Measurements from ENCODE around the gene DNAH8.

The DNAH8 gene

GRCh38 chr6:38673397-38674165 lies 41.5 kb upstream of the DNAH8 start:
- H3K9me2 ChIP-seq (replicated peaks; ENCODE audit: insufficient read depth, low read length), result no peaks in the 10 kb centered on the region
- TF ChIP-seq EZH2phosphoT487 (conservative IDR thresholded peaks at IDR 0.05; ENCODE audit: low read length) (no peak), CTCF (IDR thresholded peaks at IDR 0.05; ENCODE audit: insufficient read depth, low read length, poor library complexity, severe bottlenecking) (no peak)

GRCh38 chr6:38676236-38676973 lies 38.7 kb upstream of the DNAH8 start:
- Histone ChIP-seq H3K9me3 (ENCODE audit: insufficient read depth, low read length) (no peaks in the 10 kb centered on the region), H3K36me3 (ENCODE audit: low read length) (peaks cover 26% of the 10 kb centered on the region), H3K9me2 (replicated peaks; ENCODE audit: insufficient read depth, low read length) (no peaks in the 10 kb centered on the region), H3K79me2 (ENCODE audit: insufficient read depth, low read length) (no peaks in the 10 kb centered on the region), H3K4me2 (ENCODE audit: low read depth, low read length, poor library complexity, severe bottlenecking) (no peak overlapping the region), H3F3A (ENCODE audit: insufficient read depth) (peaks cover 9% of the 10 kb centered on the region), H3K27ac (ENCODE audit: low read depth, low read length) (no peak overlapping the region), H3K27me3 (ENCODE audit: low read length) (no peaks in the 10 kb centered on the region), H3K9ac (ENCODE audit: low read length) (no peak overlapping the region), H3K4me3 (ENCODE audit: insufficient read depth, low read length, poor library complexity, severe bottlenecking) (no peak overlapping the region), H4K20me1 (ENCODE audit: low read depth, low read length) (peaks cover 4% of the 10 kb centered on the region; the same call in 1 of the 2 replicates), H2AFZ (ENCODE audit: low read depth, low read length, severe bottlenecking) (no peak overlapping the region)
- TF ChIP-seq CTCF (IDR thresholded peaks at IDR 0.05; ENCODE audit: insufficient read depth, low read length, poor library complexity, severe bottlenecking) (no peak), EZH2phosphoT487 (conservative IDR thresholded peaks at IDR 0.05; ENCODE audit: low read length) (no peak)

More at GRCh38 chr6:38673397-38674165, 41.5 kb upstream of the DNAH8 start:
- peaks cover 24% of the 10 kb centered on the region for H3K36me3 ChIP-seq (ENCODE audit: low read length)
- H3K9me3 ChIP-seq (ENCODE audit: insufficient read depth, low read length), result no peaks in the 10 kb centered on the region
- no peak overlapping the region for H3K4me2 ChIP-seq (ENCODE audit: low read depth, low read length, poor library complexity, severe bottlenecking)
- H2AFZ ChIP-seq (ENCODE audit: low read depth, low read length, severe bottlenecking), result no peak overlapping the region
- no peak overlapping the region for H3K9ac ChIP-seq (ENCODE audit: low read length)
- H3K79me2 ChIP-seq (ENCODE audit: insufficient read depth, low read length), result no peaks in the 10 kb centered on the region
- H3K27ac ChIP-seq (ENCODE audit: low read depth, low read length), result no peak overlapping the region
- H3F3A ChIP-seq (ENCODE audit: insufficient read depth), result peaks cover 15% of the 10 kb centered on the region
- H4K20me1 ChIP-seq (ENCODE audit: low read depth, low read length), result peaks cover 4% of the 10 kb centered on the region; the same call in 1 of the 2 replicates
- H3K4me3 ChIP-seq (ENCODE audit: insufficient read depth, low read length, poor library complexity, severe bottlenecking), result no peak overlapping the region
- no peaks in the 10 kb centered on the region for H3K27me3 ChIP-seq (ENCODE audit: low read length)

GRCh38 chr6:38676974-38677544 lies 38.1 kb upstream of the DNAH8 start:
- Histone ChIP-seq H3K4me2 (ENCODE audit: low read depth, low read length, poor library complexity, severe bottlenecking) (no peak overlapping the region), H3K27ac (ENCODE audit: low read depth, low read length) (no peak overlapping the region), H3K9me3 (ENCODE audit: insufficient read depth, low read length) (no peaks in the 10 kb centered on the region), H3K4me3 (ENCODE audit: insufficient read depth, low read length, poor library complexity, severe bottlenecking) (no peak overlapping the region), H4K20me1 (ENCODE audit: low read depth, low read length) (peaks cover 4% of the 10 kb centered on the region; the same call in 1 of the 2 replicates), H3K9ac (ENCODE audit: low read length) (no peak overlapping the region), H3K79me2 (ENCODE audit: insufficient read depth, low read length) (no peaks in the 10 kb centered on the region), H3F3A (ENCODE audit: insufficient read depth) (peaks cover 9% of the 10 kb centered on the region), H3K27me3 (ENCODE audit: low read length) (no peaks in the 10 kb centered on the region), H3K36me3 (ENCODE audit: low read length) (peaks cover 32% of the 10 kb centered on the region), H3K9me2 (replicated peaks; ENCODE audit: insufficient read depth, low read length) (no peaks in the 10 kb centered on the region), H2AFZ (ENCODE audit: low read depth, low read length, severe bottlenecking) (no peak overlapping the region)
- TF ChIP-seq EZH2phosphoT487 (conservative IDR thresholded peaks at IDR 0.05; ENCODE audit: low read length) (no peak), CTCF (IDR thresholded peaks at IDR 0.05; ENCODE audit: insufficient read depth, low read length, poor library complexity, severe bottlenecking) (no peak)

All from SU-DHL-6 (cell line).